AG04450 (cell line): ENCODE results near the gene LDLRAD2. TPM values are rescaled to one million over a fixed set of nuclear protein-coding genes. Genes with fewer than 3 reads are reported as not detected.

Experiments used
- CTCF ChIA-PET: fragments of 300-600, 350-600 bp; formaldehyde crosslinking; extraction: SDS; loops from one replicate; lab custom pipeline; 2022; ENCODE audit warnings: antibody characterized with exemption, inconsistent platforms; lab: Charles Lee
- POLR2A ChIA-PET: fragments of 350-600 bp; formaldehyde crosslinking; extraction: SDS; loops from one replicate; lab custom pipeline; 2021; ENCODE audit warnings: antibody characterized with exemption, inconsistent platforms; lab: Yijun Ruan, JAX
- DNase-seq: peaks from one replicate; pipeline ENCODE4 v3.0.0-alpha.2; 2011; ENCODE audit warnings: low read depth, low spot score
- H3K27ac ChIP-seq: one replicate; pipeline ENCODE4 v1.5.1; 2012; ENCODE audit warnings: low read depth, low read length, control low read depth
- H3K27me3 ChIP-seq: one replicate; pipeline ENCODE4 v1.6.0; 2012; ENCODE audit warnings: low read length; ENCODE audit not compliant: control insufficient read depth, insufficient read depth
- H3K4me3 ChIP-seq: 2 replicates; pipeline ENCODE4 v1.5.1; 2011; ENCODE audit warnings: mild to moderate bottlenecking, low read depth, low read length, control low read depth
- H3K9me3 ChIP-seq: 2 replicates; pipeline ENCODE4 v1.5.1; 2012; ENCODE audit warnings: low read length; ENCODE audit not compliant: control insufficient read depth, insufficient read depth
- polyA plus RNA-seq: library from polyadenylated mRNA; depleted of rRNA; stranded (reverse); fragments of >200 nt; gene quantifications from 2 replicates; pipeline ENCODE4 v1.2.3, GENCODE V29; 2011
- TF ChIP-seq, protein P1 (sequence below): IDR thresholded peaks from 2 replicates; pipeline ENCODE4 v1.5.1; 2011; ENCODE audit warnings: low read depth, low read length, control low read depth, inconsistent platforms

Gene LDLRAD2
- polyA plus RNA-seq, 1 experiment: 0.05 TPM

- peaks cover 15% of the 10 kb centered on the region for H3K9me3 ChIP-seq
- H3K27me3 ChIP-seq: no peaks in the 10 kb centered on the region
- TF ChIP-seq, protein P1, sequence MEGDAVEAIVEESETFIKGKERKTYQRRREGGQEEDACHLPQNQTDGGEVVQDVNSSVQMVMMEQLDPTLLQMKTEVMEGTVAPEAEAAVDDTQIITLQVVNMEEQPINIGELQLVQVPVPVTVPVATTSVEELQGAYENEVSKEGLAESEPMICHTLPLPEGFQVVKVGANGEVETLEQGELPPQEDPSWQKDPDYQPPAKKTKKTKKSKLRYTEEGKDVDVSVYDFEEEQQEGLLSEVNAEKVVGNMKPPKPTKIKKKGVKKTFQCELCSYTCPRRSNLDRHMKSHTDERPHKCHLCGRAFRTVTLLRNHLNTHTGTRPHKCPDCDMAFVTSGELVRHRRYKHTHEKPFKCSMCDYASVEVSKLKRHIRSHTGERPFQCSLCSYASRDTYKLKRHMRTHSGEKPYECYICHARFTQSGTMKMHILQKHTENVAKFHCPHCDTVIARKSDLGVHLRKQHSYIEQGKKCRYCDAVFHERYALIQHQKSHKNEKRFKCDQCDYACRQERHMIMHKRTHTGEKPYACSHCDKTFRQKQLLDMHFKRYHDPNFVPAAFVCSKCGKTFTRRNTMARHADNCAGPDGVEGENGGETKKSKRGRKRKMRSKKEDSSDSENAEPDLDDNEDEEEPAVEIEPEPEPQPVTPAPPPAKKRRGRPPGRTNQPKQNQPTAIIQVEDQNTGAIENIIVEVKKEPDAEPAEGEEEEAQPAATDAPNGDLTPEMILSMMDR: no peak
- no peak overlapping the region for H3K27ac ChIP-seq
- CTCF ChIA-PET: no interaction called here
- POLR2A ChIA-PET: no interaction called here
- no peak for DNase-seq
- no peak overlapping the region for H3K4me3 ChIP-seq
Measured at GRCh38 chr1:21830792-21831453, 18.9 kb downstream of the LDLRAD2 start.

- Histone ChIP-seq H3K9me3 (peaks cover 15% of the 10 kb centered on the region), H3K27ac (no peak overlapping the region), H3K27me3 (no peaks in the 10 kb centered on the region), H3K4me3 (no peak overlapping the region)
- DNase-seq: no peak
- TF ChIP-seq, protein P1: no peak
- CTCF ChIA-PET: interaction anchor here (0.6 kb wide), 1 partner anchor 53 kb away, joined by 8 read pairs; no protein-coding TSS in a partner anchor
- POLR2A ChIA-PET: no interaction called here
Measured at GRCh38 chr1:21831454-21831970, 19.4 kb downstream of the LDLRAD2 start.

GRCh38 chr1:21833392-21833976 lies 21.4 kb downstream of the LDLRAD2 start:
- peaks cover 15% of the 10 kb centered on the region for H3K9me3 ChIP-seq
- TF ChIP-seq, protein P1: no peak
- no peak overlapping the region for H3K27ac ChIP-seq
- CTCF ChIA-PET: no interaction called here
- no peak overlapping the region for H3K4me3 ChIP-seq
- no peaks in the 10 kb centered on the region for H3K27me3 ChIP-seq
- DNase-seq: no peak
- POLR2A ChIA-PET: no interaction called here

DNA sequence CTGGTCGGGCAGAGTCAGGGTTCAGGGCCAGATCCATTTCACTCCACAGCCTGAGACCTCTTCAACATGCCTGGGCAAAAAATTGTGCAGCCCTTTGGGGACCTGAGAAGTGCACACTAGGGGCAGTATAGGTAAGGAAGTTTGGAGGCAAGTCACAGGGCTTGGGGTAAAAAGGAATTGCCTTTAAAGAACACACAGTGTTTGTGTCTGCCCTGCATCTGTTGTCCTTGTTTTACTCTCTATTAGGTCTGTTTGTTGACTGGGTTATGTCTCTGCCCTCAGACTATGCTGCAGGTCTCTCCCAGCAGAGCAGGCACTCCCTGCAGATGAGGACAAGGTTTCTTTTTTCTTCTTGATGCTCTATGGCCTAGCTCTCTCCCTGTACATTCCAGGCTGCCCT lies 22.0 kb downstream of the LDLRAD2 start:
- TF ChIP-seq, protein P1: no peak
- no peak overlapping the region for H3K4me3 ChIP-seq
- ChIA-PET POLR2A (no interaction called here), CTCF (no interaction called here)
- H3K9me3 ChIP-seq: peaks cover 15% of the 10 kb centered on the region
- no peak overlapping the region for H3K27ac ChIP-seq
- H3K27me3 ChIP-seq: no peaks in the 10 kb centered on the region
- no peak for DNase-seq

- DNase-seq: no peak
- CTCF ChIA-PET: no interaction called here
Measured at GRCh38 chr1:21834666-21835065, 22.6 kb downstream of the LDLRAD2 start.

More at GRCh38 chr1:21834666-21835065, 22.6 kb downstream of the LDLRAD2 start:
- POLR2A ChIA-PET: no interaction called here
- TF ChIP-seq, protein P1: no peak
- Histone ChIP-seq H3K4me3 (no peak overlapping the region), H3K9me3 (peaks cover 15% of the 10 kb centered on the region), H3K27ac (no peak overlapping the region), H3K27me3 (no peaks in the 10 kb centered on the region)
